GM18526 (cell line): ENCODE measurements around the gene TMEM238L.

Experiments
- POLR2A ChIP-seq: IDR thresholded peaks from 3 replicates; pipeline ENCODE4 v1.6.1; 2011; ENCODE audit not compliant: insufficient read length; ENCODE audit errors: extremely low read depth

The TMEM238L gene

DNA sequence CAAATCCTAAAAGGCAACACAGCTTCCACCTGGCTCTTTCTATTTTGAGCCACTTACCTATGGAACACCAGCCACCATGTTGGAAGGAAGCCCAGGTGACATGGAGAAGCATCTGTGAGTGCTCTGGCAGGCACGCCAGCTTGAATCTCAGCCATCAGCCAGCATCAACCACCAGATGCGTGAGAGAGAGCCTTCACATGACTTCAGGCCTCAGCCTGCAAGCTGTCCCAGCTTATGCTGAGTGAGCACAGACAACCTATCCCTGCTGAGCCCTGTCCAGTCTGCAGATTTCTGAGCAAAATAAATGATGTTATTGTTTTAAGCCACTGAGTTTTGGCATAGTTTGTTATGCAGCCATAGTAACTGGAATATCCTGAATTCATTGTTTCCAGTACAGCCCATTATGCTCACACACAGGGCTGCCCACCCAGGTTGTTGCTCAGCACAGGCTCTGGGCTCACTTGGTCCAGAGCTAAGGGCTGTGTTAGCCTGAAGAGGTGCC lies 35.1 kb downstream of the TMEM238L start:
- TF ChIP-seq POLR2A: no peak

DNA sequence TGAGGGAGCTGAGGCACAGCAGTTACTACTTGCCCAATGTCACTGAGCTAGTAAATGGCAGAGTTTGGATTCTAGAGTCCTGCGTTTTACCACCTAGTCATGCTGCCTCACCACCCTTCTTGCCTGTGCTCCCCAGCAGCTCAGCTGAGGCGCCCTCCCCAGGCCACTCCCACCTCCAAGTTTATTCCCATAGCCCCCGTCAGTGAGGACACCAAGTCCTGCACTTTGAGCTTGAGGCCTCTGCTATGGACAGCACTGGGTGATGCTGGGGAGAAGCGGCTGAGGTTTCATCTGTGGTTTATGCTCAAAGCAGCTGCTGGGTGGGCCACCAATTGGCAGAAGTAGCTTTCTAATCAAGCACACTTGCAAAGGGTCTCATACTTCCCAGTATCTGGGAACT lies 36.7 kb downstream of the TMEM238L start:
- no peak for TF ChIP-seq POLR2A

- no peak for TF ChIP-seq POLR2A
These were observed 41.9 kb downstream of the TMEM238L start for GRCh38 chr17:10762037-10762436.

- no peak for TF ChIP-seq POLR2A
These were observed 42.6 kb downstream of the TMEM238L start for GRCh38 chr17:10761281-10761680.

DNA sequence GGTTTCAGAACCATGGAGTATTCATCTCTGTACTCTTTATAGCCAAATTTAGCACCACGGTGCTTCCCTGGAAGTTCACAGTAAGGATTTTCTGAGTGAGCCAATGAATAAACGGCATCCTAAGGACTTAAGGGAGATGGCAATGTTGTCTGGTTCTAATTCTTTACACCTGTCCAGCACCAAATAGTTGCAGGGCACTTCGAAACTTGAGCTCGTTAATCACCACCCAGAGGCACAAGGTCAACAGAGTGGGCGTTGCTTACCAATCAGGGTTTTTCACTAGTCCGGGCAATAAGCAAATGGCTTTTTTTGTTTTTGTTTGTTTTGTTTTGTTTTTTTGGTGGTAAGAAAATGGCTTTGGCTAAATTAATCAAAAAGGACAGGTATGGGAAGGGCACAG lies 45.8 kb downstream of the TMEM238L start:
- no peak for TF ChIP-seq POLR2A

DNA sequence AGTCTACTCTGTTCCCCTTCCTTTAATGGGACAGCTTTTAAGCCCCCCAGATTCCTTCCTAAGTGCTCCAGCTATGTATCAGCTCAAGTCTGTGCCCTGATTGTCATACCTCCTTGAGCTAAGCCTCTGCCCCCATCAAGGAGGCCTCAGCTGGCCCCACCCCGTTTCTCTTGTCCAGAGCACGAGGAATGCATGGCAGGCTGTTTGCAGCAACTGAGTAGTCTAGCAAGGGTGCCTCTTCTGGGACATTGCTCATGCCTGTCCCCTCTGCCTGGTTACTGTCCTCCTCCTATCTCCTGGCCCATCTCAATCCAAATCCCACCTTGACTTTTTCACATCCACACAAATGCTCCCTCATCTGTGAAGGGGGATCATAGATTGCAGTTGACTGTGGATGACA lies 46.3 kb downstream of the TMEM238L start:
- no peak for TF ChIP-seq POLR2A

DNA sequence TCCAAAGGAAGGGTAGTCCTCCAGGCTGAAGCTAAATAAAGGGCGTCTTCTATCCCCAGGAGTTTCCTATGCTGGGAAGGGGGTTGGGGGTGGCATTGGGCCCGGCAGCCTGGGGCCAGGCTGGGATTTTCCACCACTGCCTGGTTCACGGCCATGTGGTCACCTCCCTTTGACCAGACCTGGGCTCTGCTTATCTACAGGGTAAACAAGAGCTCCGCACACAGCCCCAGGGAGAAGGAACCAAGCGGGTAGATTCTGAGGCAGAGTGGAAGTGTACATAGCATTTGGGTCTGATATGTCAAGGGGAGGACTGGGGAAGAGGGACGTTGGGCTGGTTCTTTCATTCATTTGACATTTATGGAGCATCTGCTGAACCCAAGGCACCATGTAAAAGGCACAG lies 46.8 kb downstream of the TMEM238L start:
- no peak for TF ChIP-seq POLR2A

- no peak for TF ChIP-seq POLR2A
These were observed 47.3 kb downstream of the TMEM238L start for GRCh38 chr17:10756619-10757018.

GRCh38 chr17:10756185-10756584 lies 47.7 kb downstream of the TMEM238L start:
- no peak for TF ChIP-seq POLR2A

- no peak for TF ChIP-seq POLR2A
These were observed 48.2 kb downstream of the TMEM238L start for GRCh38 chr17:10755592-10756127.

DNA sequence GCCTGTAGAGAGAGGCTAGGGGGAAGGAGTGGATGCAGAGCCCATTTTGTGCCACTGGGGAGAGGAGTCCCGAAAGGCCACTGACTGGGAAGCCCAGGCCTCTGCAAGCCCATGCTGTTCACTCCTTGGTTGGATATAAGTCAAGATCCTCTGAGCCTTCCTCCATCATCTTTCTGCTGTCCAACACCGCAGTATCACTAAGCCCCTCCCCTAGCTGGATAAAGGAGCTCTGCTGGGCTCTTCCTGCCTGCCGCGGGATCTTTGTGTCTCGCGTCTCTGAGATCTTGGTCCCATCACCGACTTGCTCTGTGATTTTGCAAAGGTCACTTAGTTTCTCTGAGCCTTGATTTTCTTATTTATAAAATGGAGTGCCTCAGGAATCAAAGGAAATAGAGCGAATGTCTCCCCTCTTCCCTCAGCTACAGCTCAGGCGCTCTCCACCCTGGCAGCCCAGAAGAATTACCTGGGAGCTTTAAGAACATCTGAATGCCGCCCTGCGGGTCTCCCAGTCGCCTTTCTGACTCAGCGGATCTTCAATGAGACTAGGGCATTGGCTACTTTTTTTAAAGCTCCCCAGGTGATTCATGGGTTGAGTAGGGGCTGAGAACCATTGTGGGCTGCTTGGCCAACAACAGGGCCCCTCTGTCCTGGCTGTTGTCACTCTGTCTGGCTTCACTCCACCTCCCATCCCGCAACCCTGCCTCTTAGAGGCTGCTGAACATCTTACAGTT lies 48.9 kb downstream of the TMEM238L start:
- no peak for TF ChIP-seq POLR2A

DNA sequence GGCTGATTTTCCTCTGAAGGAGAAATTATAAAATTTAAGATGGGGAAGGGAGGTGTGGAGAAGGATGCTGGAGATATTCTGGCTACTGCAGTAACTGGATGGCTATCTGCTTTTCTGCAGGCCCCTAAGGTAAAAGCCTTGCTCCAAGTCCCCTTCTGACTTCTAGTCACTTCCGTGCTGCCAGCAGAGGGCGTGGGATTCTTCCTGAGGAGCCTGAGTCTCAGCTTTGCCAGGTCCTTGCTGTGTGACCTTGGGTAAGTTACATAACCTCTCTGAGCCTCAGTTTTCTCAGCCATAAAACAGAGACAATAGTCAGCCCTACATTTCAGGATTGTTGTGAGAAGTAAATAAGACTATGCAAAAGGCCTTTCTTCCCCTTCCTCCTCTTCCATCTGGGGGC lies 49.8 kb downstream of the TMEM238L start:
- no peak for TF ChIP-seq POLR2A

- no peak for TF ChIP-seq POLR2A
These were observed 51.2 kb downstream of the TMEM238L start for GRCh38 chr17:10752696-10753095.

- TF ChIP-seq POLR2A: no peak
These were observed 52.3 kb downstream of the TMEM238L start for GRCh38 chr17:10751563-10751962.

- TF ChIP-seq POLR2A: no peak
These were observed 53.7 kb downstream of the TMEM238L start for GRCh38 chr17:10750210-10750609.

DNA sequence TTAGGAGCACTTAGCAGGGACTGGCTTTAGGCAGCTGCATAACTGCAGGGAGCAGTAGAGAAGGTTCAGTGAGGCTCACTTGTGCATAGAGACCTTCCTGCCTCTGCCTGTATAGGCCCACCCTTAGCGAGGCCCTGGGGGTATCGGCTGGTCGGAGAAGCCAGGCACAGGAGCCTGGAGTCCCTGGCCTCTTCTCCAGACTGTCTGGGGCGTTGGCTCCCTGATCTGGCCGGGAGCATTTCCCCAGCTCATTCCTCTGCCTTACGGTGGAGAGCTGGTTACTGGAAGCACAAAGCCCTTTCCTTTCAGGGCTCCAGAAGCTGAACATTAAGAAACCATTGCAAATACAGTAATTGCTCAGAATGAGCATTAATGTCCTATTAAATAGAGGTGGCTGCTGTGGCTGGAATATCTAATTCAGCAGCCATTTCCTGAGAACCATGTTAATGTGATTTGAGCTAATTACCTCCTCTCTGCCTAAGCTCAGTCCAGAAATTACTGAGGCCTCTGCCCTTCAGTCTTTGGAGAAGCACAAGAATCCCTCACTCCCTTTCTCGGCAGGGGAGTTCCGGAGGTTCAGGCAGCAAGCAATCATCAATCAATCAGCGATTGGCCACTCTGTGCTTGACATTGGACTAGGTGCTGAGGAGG lies 55.2 kb downstream of the TMEM238L start:
- no peak for TF ChIP-seq POLR2A
